ENCODE results near the gene TWIST2.

Gene TWIST2

DNA sequence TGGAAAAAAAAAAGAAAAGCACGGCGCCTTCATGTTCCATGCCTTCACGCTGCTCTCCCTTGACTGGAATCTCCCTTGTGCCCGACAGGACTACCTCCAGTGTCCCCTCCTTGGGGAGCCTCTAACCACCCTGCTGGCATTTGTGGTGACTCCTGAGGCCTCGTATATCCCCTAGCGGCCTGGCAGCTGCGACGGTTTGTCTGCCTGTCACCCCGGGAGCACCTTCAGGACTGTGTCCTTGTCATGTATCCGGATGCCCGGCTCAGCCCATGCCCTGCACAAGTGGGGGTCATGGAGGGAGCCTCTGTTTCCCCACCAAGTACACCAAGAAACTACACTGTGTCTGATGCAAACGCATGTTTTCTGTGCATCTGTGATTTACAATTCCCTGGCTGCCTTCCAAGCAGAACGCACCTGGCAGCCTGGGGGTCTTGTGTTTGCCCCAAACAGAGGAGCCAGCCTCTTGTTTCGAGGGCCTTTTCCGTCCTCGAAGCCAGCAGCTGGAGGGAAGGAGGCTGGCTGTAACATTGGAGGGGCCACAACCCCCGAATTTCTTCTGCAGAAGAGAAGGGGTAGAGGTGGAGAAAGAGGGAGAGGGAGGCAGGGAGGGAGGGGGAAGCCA, 18.9 kb downstream of the TWIST2 start:
- DNase-seq = no peak
- in situ Hi-C loops (cut with HindIII; ENCODE audit: low pct_ligation_motif_present, low pct_unique_long_range_greater_than_20kb, low sequenced_read_pairs) = no loop called here

DNA sequence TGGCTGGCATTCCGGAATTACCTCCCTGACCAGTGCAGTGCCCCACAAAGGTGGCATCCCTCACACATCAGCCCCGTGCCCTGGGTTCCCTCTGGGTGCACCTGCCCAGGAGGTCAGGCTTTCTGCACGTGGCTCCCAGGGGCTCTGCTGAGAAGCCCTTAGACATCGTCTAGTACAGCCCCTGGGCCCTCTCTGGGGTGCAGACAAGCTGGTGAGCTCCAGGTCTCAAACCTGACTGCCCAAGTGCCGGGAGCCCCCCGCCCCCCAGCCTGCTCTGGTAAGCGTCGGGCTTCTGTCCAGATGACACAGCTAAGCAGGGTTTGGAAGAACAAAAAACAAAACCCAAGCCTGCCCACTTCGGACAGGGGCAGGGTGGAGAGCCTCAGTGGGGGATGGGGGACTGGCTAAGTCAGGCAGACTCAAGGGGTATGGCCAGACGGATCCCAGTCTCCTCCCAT, 20.2 kb downstream of the TWIST2 start:
- DNase-seq = no peak
- in situ Hi-C loops (cut with HindIII; ENCODE audit: low pct_ligation_motif_present, low pct_unique_long_range_greater_than_20kb, low sequenced_read_pairs) = no loop called here

DNA sequence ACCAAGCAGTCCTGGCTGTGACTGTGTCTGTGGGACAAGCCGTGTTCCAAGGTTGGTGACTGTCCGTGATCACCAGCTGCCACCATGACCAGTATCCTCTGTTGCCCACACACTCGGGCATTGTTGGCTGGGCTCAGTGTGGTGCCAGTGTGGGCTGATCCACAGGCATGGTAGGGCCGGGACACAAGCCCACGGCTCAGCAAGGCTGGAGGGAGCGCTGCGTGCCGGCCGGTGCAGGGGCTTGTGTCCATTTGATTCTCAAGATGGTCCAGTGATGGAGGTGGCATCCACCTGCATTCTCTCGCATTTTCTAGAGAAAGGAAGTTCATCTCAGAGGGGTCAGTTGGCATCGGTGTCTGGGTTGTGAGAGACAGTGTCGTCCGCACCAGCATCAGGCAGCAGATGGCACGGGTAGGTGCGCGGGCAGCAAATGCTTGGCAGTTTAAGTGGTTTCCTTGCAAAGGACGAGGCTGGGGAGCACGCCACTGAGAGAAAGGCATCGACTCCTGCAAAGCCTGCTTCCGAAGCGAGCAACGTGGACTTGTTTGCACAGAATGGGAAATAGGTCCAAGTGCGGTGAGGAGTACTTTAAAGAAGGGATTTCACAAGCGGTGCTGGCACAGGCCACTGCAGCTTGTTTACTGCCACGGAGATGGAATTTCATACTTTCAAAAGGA, 20.9 kb downstream of the TWIST2 start:
- in situ Hi-C loops (cut with HindIII; ENCODE audit: low pct_ligation_motif_present, low pct_unique_long_range_greater_than_20kb, low sequenced_read_pairs) = no loop called here
- DNase-seq = no peak

DNA sequence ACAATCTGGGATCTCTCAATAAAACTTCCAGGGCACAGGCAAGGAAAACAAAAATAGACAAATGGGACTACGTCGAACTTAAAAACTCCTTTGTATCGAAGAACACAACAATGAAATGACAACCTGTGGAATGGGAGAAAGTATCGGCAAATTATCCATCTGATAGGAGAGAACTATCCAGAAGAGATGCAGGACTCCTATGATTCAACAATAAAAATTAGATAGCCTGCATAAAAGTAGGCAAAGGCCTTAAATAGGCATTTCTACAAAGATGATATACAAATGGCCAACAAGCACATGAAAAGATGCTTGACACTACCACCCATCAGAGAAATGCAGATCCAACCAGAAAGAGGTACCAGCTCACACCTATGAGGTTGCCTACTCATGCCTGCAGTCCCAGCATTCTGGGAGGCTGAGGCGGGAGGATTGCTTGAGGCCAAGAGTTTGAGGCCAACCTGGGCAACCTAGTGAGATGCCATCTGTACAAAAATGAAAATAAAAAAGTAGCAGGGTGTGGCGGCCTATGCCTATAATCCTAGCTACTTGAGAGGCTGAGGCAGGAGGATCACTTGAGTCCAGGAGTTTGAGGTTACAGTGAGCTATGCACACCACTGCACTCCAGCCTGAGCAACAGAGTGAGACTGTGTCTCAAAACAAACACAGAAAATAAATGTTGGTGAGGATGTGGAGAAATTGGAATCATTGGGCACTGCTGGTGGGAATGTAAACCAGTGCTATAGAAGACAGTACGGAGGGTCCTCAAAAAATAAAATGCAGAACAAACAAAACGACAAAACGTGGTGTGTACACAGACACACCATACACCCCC, 21.6 kb downstream of the TWIST2 start:
- peak; percentile 27 for DNase-seq
- in situ Hi-C loops (cut with HindIII; ENCODE audit: low pct_ligation_motif_present, low pct_unique_long_range_greater_than_20kb, low sequenced_read_pairs) = no loop called here

DNA sequence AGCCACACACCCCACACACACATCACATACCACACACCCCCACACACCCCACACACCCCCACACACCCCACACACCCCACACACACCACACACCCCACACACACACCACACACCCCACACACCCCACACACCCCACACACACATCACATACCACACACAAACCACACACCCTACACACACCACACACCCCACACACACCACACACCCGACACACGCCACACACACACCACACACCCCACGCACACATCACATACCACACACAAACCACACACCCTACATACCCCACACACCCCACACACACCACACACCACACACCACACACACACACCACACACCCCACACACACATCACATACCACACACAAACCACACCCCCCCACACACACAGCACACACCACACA, 22.4 kb downstream of the TWIST2 start:
- in situ Hi-C loops (cut with HindIII; ENCODE audit: low pct_ligation_motif_present, low pct_unique_long_range_greater_than_20kb, low sequenced_read_pairs) = no loop called here
- no peak for DNase-seq

DNA sequence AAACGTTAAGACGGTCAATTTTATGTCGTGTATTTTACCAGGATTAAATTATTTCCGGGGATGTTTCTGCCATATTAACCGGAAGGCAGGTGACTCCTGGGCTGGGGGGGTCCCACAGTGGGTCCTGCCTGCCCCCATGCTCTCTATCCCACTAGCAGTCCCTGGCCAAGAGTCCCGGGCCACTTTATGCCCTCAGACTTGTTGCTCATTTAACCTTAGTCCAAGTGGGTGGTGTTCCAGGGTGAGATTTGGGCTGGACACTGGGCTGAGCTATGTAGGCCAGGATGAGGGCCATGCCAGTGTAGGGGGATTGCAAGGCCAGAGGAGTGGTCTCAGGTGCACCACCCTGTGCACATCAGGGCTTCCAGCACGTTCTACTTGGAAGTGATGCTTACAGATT, 24.1 kb downstream of the TWIST2 start:
- DNase-seq = no peak
- in situ Hi-C loops (cut with HindIII; ENCODE audit: low pct_ligation_motif_present, low pct_unique_long_range_greater_than_20kb, low sequenced_read_pairs) = no loop called here

DNA sequence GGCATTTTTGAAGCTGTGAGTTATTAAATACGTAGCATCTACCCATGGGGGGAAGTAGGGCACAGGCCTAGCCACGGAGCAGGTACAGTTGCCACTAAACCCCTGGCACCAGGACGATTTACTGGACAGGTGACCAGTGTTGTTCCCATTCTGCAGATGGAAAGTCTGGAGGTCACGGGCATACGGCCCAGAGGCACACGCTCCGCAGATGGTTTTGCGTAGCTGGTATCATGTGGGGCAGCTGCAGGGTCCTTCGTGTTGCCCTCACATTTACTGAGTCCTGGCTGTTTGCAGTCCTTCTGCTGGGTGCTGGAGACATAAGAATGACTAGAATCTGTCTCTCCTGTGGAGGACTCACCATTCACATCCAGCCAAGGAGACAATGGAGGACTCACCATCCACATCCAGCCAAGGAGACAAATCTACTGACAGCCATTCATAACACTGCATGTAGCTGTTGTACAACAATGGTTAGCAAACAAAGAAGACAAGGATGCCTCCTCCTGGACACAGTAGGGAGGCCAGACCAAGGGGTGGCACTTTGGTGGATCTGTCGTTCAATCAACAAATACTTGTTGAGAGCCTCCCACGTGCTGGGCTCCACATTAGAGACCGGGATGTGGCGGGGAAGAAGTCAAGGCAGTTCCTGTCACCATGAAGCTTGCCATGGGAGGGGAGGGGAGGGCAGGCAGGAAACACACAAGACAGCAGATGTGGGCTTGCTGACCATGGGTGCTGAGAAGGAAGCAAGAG, 24.9 kb downstream of the TWIST2 start:
- no peak for DNase-seq
- in situ Hi-C loops (cut with HindIII; ENCODE audit: low pct_ligation_motif_present, low pct_unique_long_range_greater_than_20kb, low sequenced_read_pairs) = no loop called here

DNA sequence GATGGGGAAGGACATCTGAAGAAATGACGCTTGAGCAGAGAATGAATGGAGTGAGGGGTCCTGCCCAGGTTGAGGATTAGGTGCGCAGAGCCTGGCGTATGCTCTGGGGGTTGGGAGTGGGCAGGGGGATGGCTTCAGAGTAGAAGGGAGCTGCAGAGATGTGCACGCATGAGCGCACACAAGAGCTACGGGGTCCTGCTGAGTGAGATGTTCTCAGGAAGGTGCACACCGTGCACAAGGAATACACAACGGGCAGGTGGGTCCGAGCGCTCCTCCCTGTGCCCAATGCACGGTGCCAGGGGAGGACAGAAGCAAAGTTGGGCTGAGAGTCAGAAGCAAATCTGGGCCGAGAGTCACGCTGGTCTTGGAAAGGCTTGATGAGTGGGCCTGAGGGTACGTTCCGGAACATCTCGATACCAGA, 25.5 kb downstream of the TWIST2 start:
- in situ Hi-C loops (cut with HindIII; ENCODE audit: low pct_ligation_motif_present, low pct_unique_long_range_greater_than_20kb, low sequenced_read_pairs) = no loop called here

DNA sequence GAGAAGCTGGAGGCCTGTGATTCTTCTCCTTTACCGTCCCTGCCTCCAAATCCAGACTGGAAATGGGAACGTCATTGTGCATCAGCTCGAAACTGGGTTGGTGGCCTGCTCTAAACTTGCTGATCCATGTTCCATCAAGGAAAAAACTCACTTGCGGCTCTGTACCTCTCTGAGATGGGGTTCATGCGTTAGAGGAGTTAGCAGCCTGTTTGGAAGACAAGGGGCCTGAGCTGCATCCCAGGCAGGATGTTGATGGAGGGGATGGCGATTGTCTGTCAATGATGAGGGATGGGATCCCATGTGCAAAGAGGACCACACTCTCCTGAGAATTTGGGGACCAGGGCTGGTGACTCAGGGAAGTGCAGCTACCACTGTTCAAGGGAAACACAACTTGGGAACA, 26.0 kb downstream of the TWIST2 start:
- in situ Hi-C loops (cut with HindIII; ENCODE audit: low pct_ligation_motif_present, low pct_unique_long_range_greater_than_20kb, low sequenced_read_pairs) = no loop called here

More for the DNA sequence above, 25.5 kb downstream of the TWIST2 start:
- DNase-seq = no peak

DNA sequence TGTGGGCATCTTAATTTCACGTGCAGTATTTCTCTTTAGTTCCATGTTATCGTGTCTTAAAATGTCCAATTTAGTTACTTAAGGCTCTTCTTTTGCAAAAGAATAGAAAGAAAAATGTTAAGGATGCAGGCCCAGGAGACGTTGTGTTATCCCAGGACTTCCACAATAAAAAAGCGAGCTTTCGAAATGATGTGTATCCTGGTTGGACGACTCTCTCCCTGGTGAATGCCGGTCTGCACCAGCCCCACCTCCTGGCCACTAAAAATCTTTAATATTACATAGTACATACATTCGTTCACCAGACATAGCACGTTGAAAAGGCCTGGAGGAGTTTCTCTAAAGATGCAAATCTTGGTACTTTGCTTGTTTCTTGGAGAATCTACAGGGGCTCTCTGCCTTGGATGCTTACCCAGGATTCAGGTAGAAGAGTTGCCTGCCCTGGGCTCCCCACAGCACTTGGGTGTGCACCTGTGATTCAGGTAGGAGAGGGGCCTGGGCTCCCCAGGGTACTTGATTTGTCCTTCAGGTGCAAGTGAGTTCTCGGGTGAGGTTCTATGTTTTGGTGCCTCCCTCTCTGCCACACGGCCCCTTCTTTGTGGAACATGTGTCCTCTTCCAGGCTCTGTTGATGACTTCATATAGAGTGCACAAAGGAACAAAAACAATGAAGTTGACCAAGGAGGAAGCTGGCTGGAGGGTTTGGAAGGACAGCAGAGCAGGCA, 26.6 kb downstream of the TWIST2 start:
- in situ Hi-C loops (cut with HindIII; ENCODE audit: low pct_ligation_motif_present, low pct_unique_long_range_greater_than_20kb, low sequenced_read_pairs) = no loop called here
- DNase-seq = no peak

More for the DNA sequence above, 26.0 kb downstream of the TWIST2 start:
- no peak for DNase-seq

DNA sequence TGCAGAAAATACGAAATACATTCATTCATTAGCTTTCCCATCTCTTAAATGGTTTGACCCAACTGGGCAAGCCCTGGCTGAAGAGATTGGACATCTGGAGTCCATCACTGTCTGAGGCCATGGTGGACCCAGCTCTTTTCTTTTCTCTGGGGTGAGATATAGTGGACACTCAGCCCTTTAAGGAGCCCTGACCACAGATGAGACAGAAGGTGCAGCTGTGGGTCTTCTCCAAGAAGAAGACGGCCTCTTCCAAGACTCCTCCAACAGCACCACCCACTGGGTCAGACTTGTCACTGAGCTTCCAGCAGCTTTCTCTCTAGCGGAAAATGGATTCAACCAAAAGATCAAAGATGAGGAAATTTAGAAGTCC, 27.2 kb downstream of the TWIST2 start:
- in situ Hi-C loops (cut with HindIII; ENCODE audit: low pct_ligation_motif_present, low pct_unique_long_range_greater_than_20kb, low sequenced_read_pairs) = no loop called here

DNA sequence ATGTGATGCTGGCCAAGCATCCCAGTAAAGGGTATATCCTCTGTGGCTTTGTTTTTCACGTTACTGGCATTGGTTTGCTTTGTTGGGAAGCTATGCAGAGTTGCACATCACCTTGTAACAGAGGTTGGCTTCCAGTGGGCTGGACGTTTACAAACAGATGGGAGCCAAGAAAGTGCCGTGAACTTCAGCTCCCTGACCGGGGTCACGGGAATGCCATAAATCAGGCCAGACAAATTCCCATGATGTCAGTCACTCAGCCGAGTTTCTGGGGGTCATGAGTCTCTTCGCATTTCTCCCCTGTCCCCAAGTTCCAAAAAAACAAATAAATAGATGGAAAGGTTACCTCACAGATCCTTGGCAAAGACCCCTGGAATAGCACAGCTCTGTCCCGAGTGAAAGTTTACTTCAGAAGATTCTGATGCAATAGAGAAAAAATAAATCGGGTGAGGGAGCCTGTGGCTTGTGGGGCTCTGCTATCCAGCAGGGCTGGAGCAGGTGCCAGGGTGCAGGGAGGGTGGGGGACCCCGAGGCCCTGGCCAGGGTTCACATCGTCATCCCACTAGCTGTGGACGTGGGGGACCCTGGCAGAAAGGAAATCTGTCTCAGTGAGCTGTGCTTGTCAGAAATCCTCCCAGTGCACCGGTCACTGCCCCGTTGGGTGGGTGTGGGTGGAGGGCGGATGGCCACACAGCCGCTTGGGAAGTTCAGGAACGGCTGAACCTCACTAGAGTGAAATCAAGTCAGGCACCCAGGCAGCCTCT, 27.8 kb downstream of the TWIST2 start:
- DNase-seq = no peak
- in situ Hi-C loops (cut with HindIII; ENCODE audit: low pct_ligation_motif_present, low pct_unique_long_range_greater_than_20kb, low sequenced_read_pairs) = no loop called here

More for the DNA sequence above, 27.2 kb downstream of the TWIST2 start:
- DNase-seq = no peak

DNA sequence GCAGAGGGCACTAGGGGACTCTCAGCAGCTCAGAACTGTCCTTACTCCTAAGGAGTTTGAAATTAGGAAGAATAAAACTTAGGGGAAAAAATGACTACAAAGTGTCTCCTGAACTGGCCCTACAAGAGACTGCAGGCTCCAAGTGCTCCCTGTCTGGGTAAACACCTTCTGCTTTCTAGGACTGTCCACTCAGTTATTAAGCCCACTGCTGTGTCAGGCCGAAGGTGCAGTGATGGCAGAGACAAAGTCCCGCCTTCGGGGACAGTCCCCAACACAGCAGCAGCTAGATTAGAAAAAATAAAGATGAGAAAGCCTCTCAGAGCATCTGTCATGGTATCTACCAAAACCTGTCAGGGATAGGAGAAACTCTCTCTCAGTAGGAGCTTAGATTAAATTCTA, 28.3 kb downstream of the TWIST2 start:
- DNase-seq = no peak
- in situ Hi-C loops (cut with HindIII; ENCODE audit: low pct_ligation_motif_present, low pct_unique_long_range_greater_than_20kb, low sequenced_read_pairs) = no loop called here

DNA sequence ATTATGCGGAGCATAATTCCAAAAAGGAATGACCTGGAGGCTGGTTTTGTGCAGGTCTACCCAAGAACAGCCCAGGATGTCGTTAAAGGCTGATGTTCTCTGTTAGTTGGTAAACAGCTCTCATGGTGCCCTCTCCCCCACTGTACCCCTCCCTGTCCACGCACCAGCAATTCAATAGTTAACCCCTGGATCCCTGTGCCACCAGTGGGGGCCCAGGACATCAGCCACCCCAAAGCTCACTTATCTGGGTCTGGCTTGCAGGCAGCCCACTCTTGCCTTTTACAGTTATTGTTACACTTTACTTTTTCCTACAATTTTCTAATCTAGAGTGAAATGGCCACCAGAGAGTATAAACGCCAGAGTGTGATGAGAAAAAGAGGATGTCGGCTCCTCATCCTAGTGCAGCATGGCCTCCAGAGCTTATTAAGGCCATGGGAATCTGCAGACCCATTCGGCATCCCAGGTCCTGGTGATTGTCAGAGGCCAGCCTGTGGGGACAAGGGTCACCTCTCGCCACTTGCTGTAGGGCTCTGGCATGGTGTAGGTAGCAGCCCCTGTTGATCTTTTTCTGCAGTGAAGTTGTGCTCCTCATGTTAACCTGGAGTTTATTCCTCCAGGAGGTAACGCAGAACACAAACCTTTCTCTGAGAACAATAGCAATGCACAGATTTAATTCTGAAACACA, 30.3 kb downstream of the TWIST2 start:
- in situ Hi-C loops (cut with HindIII; ENCODE audit: low pct_ligation_motif_present, low pct_unique_long_range_greater_than_20kb, low sequenced_read_pairs) = no loop called here

DNA sequence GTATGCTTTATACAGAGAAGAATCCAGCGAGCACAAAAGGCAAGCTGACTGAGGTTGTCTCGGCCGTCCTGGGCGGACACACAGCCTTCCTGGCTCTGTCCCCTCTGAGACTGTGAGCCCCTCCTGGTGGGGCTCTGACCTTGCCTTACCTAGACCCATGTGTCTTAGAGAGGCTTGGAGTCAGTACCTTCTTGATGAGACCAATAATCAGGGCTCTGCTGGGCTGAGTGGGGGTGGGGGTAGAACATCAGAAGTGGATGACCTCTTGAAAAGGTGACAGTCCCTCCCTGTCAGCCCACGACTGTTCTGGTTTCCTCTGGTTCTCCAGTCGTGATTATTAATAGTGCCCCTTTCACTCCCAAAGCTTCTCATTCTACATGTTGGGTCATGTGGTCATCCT, 31.2 kb downstream of the TWIST2 start:
- DNase-seq = no peak
- in situ Hi-C loops (cut with HindIII; ENCODE audit: low pct_ligation_motif_present, low pct_unique_long_range_greater_than_20kb, low sequenced_read_pairs) = no loop called here

More for the DNA sequence above, 30.3 kb downstream of the TWIST2 start:
- DNase-seq = no peak

DNA sequence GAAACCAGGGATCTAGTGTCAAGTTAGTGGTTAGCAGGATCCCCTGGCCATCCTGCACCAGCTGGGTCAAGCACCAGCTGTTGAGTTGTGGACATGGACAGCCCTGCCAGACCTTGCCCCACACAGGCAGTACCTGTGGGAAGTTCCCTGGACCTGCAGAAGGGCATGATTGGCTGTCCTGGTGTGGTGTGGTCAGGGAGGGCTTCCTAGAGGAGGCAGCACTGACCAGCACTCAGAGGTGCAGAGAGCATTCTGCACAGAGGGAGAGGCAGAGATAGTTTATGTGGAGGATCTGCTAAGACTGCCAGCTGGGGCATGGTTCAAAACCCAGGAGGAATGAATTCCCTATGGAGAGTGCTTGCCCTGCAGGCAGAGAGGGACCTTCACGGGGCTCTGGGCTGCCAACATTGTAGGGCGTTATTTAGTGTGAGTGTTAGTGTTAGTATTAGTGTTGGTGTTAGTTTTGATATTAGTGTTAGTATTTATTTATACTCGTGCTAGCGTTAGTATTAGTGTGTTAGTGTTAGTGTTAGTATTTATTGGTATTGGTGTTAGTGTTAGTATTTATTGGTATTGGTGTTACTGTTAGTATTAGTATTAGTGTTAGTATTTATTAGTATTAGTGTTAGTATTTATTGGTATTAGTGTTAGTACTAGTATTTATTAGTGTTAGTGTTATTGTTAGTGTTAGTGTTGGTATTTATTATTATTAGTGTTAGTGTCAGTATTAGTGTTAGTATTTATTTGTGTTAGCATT, 31.9 kb downstream of the TWIST2 start:
- in situ Hi-C loops (cut with HindIII; ENCODE audit: low pct_ligation_motif_present, low pct_unique_long_range_greater_than_20kb, low sequenced_read_pairs) = no loop called here
- DNase-seq = no peak
